ENCODE measurements around the gene SAP30L.

The SAP30L gene

DNA sequence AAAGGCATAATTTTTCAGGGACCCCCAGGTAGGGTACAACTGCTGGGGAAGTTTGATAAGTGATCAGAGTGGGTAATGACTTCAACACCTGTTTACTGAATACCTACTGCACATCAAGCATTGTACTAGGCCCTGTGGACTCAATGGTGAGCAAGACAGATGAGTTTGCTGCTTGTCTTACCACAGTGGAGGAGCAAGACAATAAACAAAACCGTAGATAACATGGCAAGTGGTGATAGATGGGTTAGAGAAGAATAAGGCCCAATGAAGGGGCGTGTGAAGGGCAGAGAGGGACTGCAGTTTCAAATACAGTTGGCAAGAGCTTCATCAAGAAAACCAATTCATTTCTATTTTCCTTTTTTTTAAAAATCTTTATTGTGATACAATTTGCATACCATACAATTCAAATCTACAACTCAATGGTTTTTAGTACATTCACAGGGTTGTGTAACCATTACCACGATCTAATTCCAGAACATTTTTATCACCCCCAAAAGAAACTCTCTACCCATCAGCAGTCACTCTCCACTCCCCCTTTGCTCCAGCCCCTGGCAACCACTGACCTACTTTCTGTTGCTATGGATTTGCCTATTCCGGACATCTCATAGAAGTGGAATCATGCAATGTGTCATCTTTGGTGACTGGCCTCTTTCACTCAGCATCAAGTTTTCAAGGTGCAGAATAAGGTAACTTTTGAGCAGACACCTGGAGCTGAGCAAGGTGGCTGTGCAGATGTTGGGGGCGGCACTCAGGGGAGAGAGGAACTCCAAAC is 64.2 kb downstream of the SAP30L start:
- DNase-seq (ENCODE audit: low spot score), result no peak
